Epithelial cell of prostate (primary cell): ENCODE data around the gene HSF4.
A peak's percentile ranks its signal among the peaks of the same experiment; 100 is the strongest.

Source experiments
- DNase-seq: peaks from one replicate; pipeline ENCODE4 v3.0.0-alpha.2; 2011; ENCODE audit warnings: low read depth, low spot score
- H3K27ac ChIP-seq: fragments of 450-650 bp; 2 replicates; pipeline ENCODE4 v1.5.1; 2017; ENCODE audit warnings: mild to moderate bottlenecking

The HSF4 gene

GRCh38 chr16:67165121-67166078, 855 bp downstream of the HSF4 start:
- no peak for DNase-seq
- no peak overlapping the region for H3K27ac ChIP-seq

- DNase-seq: no peak
- no peak overlapping the region for H3K27ac ChIP-seq
Observed at GRCh38 chr16:67166110-67166547, 1.6 kb downstream of the HSF4 start.

GRCh38 chr16:67166598-67167168, 2.1 kb downstream of the HSF4 start:
- DNase-seq: no peak
- no peak overlapping the region for H3K27ac ChIP-seq

- DNase-seq: no peak
- no peak overlapping the region for H3K27ac ChIP-seq
Observed at GRCh38 chr16:67167588-67167987, 3.0 kb downstream of the HSF4 start.

DNA sequence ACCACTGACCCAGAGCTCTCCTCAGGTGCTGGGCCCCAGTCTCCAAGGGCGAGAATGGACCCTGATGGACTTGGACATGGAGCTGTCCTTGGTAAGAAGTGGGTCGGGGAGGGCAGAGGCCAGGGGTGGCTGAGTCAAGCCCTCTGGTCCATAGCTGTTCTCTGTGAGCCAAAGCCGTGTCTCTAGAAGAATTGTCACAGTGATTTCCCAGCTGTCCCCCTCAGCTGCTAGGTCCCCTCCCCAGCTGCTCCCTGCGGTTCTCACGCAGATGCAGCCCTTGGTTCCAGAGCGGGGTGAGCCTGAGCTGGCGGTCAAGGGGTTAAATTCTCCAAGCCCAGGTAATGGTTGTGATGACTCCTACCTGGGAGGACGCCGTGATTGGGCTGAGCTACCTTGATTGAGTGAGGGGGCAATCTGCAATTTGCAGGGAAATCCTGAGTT, 4.5 kb downstream of the HSF4 start:
- DNase-seq: no peak
- no peak overlapping the region for H3K27ac ChIP-seq

DNA sequence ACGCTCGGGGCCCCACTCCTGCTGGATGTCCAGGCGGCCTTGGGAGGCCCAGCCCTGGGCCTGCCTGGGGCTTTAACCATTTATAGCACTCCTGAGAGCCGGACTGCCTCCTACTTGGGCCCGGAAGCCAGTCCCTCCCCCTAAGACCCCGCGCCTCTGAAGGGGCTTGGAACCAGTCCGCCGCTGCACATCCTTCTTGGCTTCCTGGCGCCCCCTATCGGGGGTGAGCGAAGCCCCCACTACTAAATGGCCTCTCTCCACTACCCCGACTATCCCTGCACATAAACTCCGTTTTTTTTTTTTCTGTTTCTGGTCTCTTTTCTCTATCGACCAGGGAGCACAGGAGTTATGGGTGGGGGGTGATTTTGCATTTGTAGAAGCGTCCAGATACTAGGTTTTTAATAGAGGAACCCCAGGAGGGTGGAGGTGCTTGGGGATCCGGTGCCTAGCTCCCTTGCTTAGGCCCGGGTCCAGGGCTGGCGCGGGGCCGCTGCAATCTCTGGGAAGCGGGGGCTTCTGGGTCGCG, 5.2 kb downstream of the HSF4 start:
- no peak for DNase-seq
- H3K27ac ChIP-seq: peak overlapping the region; percentile 83

GRCh38 chr16:67170168-67170948, 5.8 kb downstream of the HSF4 start, which contains the start of gene NOL3:
NOL3 (plus strand) TSS chr16:67170538.
- peak within 1 kb of the TSS; percentile 83 for H3K27ac ChIP-seq
- DNase-seq: no peak

DNA sequence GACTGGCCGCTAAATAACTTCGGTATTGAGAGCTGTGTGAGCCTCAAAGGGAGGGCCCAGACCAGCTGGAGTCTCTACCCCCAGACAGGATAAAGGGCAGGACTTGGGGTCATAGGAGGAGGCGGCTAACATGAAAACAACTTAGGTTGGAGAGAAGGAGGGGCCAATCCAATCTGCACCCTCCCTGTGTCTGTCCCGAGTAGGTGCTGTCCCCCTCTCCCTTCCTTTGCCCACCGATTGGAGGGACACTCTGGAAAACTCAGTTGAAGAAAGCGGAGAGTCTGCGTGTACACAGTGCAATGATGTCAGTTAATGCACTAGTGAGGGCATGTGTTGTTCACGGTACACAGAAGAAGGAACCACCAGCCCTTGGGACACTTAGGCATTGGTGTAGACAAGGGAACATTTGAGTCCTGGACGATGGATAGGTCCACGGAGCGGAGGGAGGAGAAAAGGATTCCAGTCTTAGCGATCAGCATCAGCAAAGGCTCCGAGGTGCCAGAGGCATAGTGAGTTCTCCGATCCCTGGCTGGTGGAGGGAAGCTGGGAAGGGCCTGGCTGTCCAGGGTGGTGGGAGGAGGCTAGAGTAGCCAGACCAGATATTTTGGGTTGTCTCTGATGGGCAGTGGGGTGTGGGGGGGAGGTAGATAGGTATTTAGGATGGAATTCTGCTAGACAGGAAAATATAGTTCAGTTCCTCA, 6.6 kb downstream of the HSF4 start:
- peak overlapping the region; percentile 83 for H3K27ac ChIP-seq
- no peak for DNase-seq

DNA sequence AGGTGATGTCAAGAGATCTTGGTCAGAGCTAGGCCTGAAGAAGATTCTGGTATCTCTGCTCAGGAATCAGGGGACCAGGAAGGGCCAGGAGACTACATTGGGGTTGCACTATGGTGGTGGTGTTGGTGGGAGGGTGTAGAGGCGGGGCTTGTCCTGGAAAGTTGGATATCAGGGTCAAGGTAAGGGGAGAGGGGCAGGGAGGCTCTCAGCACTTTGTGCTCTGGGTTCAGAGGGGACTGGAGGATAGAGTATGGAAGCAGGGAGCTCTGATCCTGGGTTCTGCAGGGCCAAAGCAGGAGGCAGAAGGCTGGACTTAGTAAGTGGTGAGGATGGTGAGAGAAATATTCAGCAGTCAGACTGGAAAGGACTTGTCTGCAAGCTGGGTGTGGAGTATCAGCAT, 8.8 kb downstream of the HSF4 start:
- no peak for DNase-seq
- H3K27ac ChIP-seq: peak overlapping the region; percentile 78

DNA sequence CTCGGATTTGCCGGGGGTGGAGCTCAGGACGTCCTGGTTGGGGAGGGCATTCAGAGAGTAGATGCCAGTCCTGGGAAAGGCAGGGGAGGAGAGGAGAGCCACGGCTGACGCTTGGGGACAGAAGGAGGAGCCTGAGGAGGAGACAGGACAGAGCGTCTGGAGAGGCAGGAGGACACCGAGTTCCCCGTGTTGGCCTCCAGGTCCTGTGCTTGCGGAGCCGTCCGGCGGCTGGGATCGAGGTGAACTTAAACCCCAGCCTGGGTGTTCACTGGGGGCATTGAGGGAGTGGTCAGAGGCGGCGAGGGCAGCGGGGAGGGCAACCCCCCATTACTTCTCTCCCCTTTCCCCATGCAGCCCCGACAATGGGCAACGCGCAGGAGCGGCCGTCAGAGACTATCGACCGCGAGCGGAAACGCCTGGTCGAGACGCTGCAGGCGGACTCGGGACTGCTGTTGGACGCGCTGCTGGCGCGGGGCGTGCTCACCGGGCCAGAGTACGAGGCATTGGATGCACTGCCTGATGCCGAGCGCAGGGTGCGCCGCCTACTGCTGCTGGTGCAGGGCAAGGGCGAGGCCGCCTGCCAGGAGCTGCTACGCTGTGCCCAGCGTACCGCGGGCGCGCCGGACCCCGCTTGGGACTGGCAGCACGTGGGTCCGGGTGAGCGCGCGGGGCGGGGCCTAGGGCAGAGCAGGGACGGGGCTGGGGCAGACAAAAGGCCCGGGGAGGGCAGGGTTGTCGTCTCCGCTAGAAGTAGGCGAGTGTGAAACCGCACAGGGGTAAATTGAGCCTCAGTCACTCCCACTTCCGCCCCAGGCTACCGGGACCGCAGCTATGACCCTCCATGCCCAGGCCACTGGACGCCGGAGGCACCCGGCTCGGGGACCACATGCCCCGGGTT, 9.5 kb downstream of the HSF4 start:
- H3K27ac ChIP-seq: peak overlapping the region; percentile 78
- peak; percentile 76 for DNase-seq

DNA sequence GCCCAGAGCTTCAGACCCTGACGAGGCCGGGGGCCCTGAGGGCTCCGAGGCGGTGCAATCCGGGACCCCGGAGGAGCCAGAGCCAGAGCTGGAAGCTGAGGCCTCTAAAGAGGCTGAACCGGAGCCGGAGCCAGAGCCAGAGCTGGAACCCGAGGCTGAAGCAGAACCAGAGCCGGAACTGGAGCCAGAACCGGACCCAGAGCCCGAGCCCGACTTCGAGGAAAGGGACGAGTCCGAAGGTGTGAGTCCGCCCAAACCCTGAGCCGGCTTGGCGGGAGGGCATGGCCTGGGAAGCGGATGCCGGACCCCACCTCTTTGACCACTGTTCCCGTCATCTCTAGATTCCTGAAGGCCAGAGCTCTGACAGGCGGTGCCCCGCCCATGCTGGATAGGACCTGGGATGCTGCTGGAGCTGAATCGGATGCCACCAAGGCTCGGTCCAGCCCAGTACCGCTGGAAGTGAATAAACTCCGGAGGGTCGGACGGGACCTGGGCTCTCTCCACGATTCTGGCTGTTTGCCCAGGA, 10.2 kb downstream of the HSF4 start:
- peak overlapping the region; percentile 78 for H3K27ac ChIP-seq
- DNase-seq: no peak

- no peak overlapping the region for H3K27ac ChIP-seq
Observed at GRCh38 chr16:67176662-67177061, 12.1 kb downstream of the HSF4 start.

GRCh38 chr16:67177743-67178699, 13.5 kb downstream of the HSF4 start:
- DNase-seq: peak; percentile 89
- peak overlapping the region; percentile 43 for H3K27ac ChIP-seq

More at GRCh38 chr16:67176662-67177061, 12.1 kb downstream of the HSF4 start:
- DNase-seq: no peak

GRCh38 chr16:67179421-67180080, 15.0 kb downstream of the HSF4 start:
- no peak for DNase-seq
- peak overlapping the region; percentile 43 for H3K27ac ChIP-seq

GRCh38 chr16:67180166-67180565, 15.6 kb downstream of the HSF4 start:
- H3K27ac ChIP-seq: no peak overlapping the region

DNA sequence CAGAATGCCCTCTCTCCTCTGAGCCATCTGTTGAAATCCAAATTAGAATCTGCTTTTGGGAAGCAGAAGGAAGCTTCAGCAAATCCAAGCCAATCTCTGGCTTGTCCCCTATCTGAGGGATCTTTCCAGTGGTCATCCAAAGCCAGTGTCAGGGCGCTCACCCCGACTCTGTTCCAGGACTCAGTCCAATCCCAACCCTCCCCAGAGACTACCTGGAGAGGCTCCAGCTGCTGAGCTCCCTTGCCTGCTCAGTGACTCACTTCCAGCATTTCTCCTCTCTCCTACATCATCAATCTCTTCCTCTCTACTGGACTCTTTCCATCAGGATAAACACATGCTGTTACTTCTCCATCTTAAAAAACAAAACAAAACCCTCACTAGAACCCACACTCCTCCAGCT, 16.8 kb downstream of the HSF4 start:
- no peak for DNase-seq
- H3K27ac ChIP-seq: no peak overlapping the region

More at GRCh38 chr16:67180166-67180565, 15.6 kb downstream of the HSF4 start:
- no peak for DNase-seq

GRCh38 chr16:67182288-67182687, 17.7 kb downstream of the HSF4 start:
- no peak for DNase-seq
- no peak overlapping the region for H3K27ac ChIP-seq
